Breast epithelium (tissue), 3 donors: Measurements from ENCODE around the gene PMPCA.

ENCODE experiments used
- POLR2AphosphoS5 ChIP-seq, 3 donors: sonication (generic); formaldehyde crosslinking; IDR thresholded peaks; one replicate each; pipeline ENCODE4 v1.6.1; 2017; ENCODE audit warnings: antibody characterized with exemption in 3 of 3
- TF ChIP-seq, protein P1 (sequence below), 3 donors: fragments of 450-650 bp; IDR thresholded peaks; one replicate each; pipeline ENCODE4 v1.5.1; 2016 to 2017; ENCODE audit warnings: antibody characterized with exemption in 3 of 3, mild to moderate bottlenecking in 3 of 3, moderate library complexity in 3 of 3

DNA sequence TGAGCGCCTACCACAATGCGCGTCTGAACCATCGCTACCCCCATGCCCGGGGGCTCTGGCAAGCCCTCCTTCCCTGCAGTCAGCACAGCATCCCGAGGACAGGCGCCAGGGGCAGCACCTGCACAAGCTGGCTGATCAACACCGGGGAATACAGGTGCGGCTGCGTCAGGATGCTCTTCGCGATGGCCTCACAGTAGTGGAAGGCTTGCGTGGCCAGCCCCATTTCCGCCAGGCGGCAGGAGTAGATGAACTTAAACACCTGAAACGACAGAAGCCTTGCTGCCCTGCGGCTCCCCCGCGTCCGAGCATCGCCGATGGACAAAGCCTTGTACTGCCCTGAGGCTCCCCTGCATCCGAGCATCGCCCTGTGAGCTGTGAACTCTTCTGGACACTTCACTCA, 46.9 kb downstream of the PMPCA start:
- TF ChIP-seq, protein P1, sequence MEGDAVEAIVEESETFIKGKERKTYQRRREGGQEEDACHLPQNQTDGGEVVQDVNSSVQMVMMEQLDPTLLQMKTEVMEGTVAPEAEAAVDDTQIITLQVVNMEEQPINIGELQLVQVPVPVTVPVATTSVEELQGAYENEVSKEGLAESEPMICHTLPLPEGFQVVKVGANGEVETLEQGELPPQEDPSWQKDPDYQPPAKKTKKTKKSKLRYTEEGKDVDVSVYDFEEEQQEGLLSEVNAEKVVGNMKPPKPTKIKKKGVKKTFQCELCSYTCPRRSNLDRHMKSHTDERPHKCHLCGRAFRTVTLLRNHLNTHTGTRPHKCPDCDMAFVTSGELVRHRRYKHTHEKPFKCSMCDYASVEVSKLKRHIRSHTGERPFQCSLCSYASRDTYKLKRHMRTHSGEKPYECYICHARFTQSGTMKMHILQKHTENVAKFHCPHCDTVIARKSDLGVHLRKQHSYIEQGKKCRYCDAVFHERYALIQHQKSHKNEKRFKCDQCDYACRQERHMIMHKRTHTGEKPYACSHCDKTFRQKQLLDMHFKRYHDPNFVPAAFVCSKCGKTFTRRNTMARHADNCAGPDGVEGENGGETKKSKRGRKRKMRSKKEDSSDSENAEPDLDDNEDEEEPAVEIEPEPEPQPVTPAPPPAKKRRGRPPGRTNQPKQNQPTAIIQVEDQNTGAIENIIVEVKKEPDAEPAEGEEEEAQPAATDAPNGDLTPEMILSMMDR (IDR thresholded peaks at IDR 0.05), result no peak
- no peak for TF ChIP-seq POLR2AphosphoS5 (IDR thresholded peaks at IDR 0.05)
